NCI-H146 (cell line): ENCODE results near the gene PPP1R8.
"Not testable (repeated sequence)": the region's sequence is repeated elsewhere in the genome, so short reads cannot be mapped to it uniquely, and the experiment has no call there.

Source experiments
- DNase-seq: peaks from one replicate; lab custom pipeline; 2025; lab: John Stamatoyannopoulos, UW

PPP1R8 gene

GRCh38 chr1:27832762-27833161 is 2.2 kb downstream of the PPP1R8 start:
- no peak for DNase-seq

- no peak for DNase-seq
Observed at GRCh38 chr1:27833470-27833869, 2.9 kb downstream of the PPP1R8 start.

- no peak for DNase-seq
Observed at GRCh38 chr1:27835046-27835445, 4.5 kb downstream of the PPP1R8 start.

GRCh38 chr1:27835501-27835900 is 4.9 kb downstream of the PPP1R8 start:
- DNase-seq: no peak

GRCh38 chr1:27849951-27850350 is 19.4 kb downstream of the PPP1R8 start:
- DNase-seq: no peak

- no peak for DNase-seq
Observed at GRCh38 chr1:27855085-27855484, 24.5 kb downstream of the PPP1R8 start.

GRCh38 chr1:27856561-27857343 is 26.2 kb downstream of the PPP1R8 start:
- DNase-seq: no peak

GRCh38 chr1:27857552-27857951 is 27.0 kb downstream of the PPP1R8 start:
- DNase-seq: not testable (repeated sequence)

- peak; percentile 47 for DNase-seq
Observed at GRCh38 chr1:27858072-27858948, 27.7 kb downstream of the PPP1R8 start.

GRCh38 chr1:27858949-27859576 is 28.5 kb downstream of the PPP1R8 start:
- no peak for DNase-seq

- DNase-seq: no peak
Observed at GRCh38 chr1:27861436-27861835, 30.9 kb downstream of the PPP1R8 start.

GRCh38 chr1:27862004-27862403 is 31.4 kb downstream of the PPP1R8 start:
- DNase-seq: no peak

- no peak for DNase-seq
Observed at GRCh38 chr1:27862671-27863537, 32.3 kb downstream of the PPP1R8 start.

GRCh38 chr1:27863538-27863915 is 32.9 kb downstream of the PPP1R8 start:
- no peak for DNase-seq

- DNase-seq: no peak
Observed at GRCh38 chr1:27864264-27864895, 33.8 kb downstream of the PPP1R8 start.

GRCh38 chr1:27865821-27866220 is 35.2 kb downstream of the PPP1R8 start:
- no peak for DNase-seq

- no peak for DNase-seq
Observed at GRCh38 chr1:27868556-27868931, 38.0 kb downstream of the PPP1R8 start.

GRCh38 chr1:27868932-27869718 is 38.5 kb downstream of the PPP1R8 start:
- DNase-seq: no peak

GRCh38 chr1:27869719-27870085 is 39.1 kb downstream of the PPP1R8 start:
- no peak for DNase-seq

- not testable (repeated sequence) for DNase-seq
Observed at GRCh38 chr1:27871076-27871475, 40.5 kb downstream of the PPP1R8 start.
